ENCODE results near the gene SNORC.

- no peak for TF ChIP-seq CTCF (IDR thresholded peaks at IDR 0.05; ENCODE audit: low read depth, low read length)
- no peak for TF ChIP-seq POLR2A (IDR thresholded peaks at IDR 0.05; ENCODE audit: extremely low read depth, insufficient read length)
- TF ChIP-seq MAX (IDR thresholded peaks at IDR 0.05; ENCODE audit: low read depth, low read length): no peak
Observed at GRCh38 chr2:232878855-232879617, 9.0 kb downstream of the SNORC start.
